Calu3 (cell line): ENCODE measurements around the gene SMG5. TPM values are rescaled to one million over a fixed set of nuclear protein-coding genes. Genes with fewer than 3 reads are reported as not detected.

Source experiments
- BruUV-seq: library from RNA; stranded (reverse); fragments of 400-500 nt; replicated peaks from 2 replicates; lab custom pipeline; 2021; lab: Mats Ljungman, UMichigan
- CTCF ChIA-PET: fragments of 300-600 bp; sonication (Branson Sonifier 250); formaldehyde crosslinking; loops from one replicate; lab custom pipeline; 2022; ENCODE audit warnings: antibody characterized with exemption; lab: Charles Lee
- DNase-seq: peaks from one replicate; pipeline ENCODE4 v3.0.0; 2022
- H3K27ac Mint-ChIP-seq: one replicate; pipeline ENCODE4 v1.8.0; 2022; ENCODE audit warnings: mixed read lengths; ENCODE audit not compliant: unreplicated experiment
- H3K27me3 Mint-ChIP-seq: one replicate; pipeline ENCODE4 v1.8.0; 2022; ENCODE audit warnings: mixed read lengths; ENCODE audit not compliant: unreplicated experiment
- H3K36me3 Mint-ChIP-seq: one replicate; pipeline ENCODE4 v1.8.0; 2022; ENCODE audit warnings: mild to moderate bottlenecking, moderate library complexity, mixed read lengths; ENCODE audit not compliant: insufficient read depth, unreplicated experiment
- H3K4me1 Mint-ChIP-seq: one replicate; pipeline ENCODE4 v1.8.0; 2022; ENCODE audit warnings: mild to moderate bottlenecking, low read depth, mixed read lengths; ENCODE audit not compliant: unreplicated experiment
- H3K4me3 Mint-ChIP-seq: one replicate; pipeline ENCODE4 v1.8.0; 2022; ENCODE audit warnings: mild to moderate bottlenecking, low read depth, moderate library complexity, mixed read lengths; ENCODE audit not compliant: unreplicated experiment
- H3K9me3 Mint-ChIP-seq: one replicate; pipeline ENCODE4 v1.8.0; 2022; ENCODE audit warnings: low read depth, mixed read lengths; ENCODE audit not compliant: unreplicated experiment
- CTCF ChIP-seq: fragments of 200-600 bp; IDR thresholded peaks from one replicate; pipeline ENCODE4 v1.8.0; 2022; ENCODE audit warnings: antibody characterized with exemption; ENCODE audit not compliant: unreplicated experiment
- intact Hi-C: fragments of 100-400 bp; cut with micrococcal nuclease; formaldehyde crosslinking; loops from one replicate; pipeline ENCODE4 v1.10.0; 2022; ENCODE audit not compliant: unreplicated experiment
- total RNA-seq: library from RNA; stranded (reverse); gene quantifications from 2 replicates; pipeline ENCODE4 v1.2.3, GENCODE V29; 2022

Gene SMG5
- total RNA-seq, 1 experiment from 2014 or later: 118 TPM

GRCh38 chr1:156258859-156259258, 23.8 kb downstream of the SMG5 start:
- H3K27ac Mint-ChIP-seq: no peak overlapping the region
- H3K4me1 Mint-ChIP-seq: no peaks in the 10 kb centered on the region
- TF ChIP-seq CTCF: no peak
- H3K9me3 Mint-ChIP-seq: no peaks in the 10 kb centered on the region
- peaks cover 77% of the 10 kb centered on the region for H3K36me3 Mint-ChIP-seq
- intact Hi-C loops: no loop called here
- no TSS peak for BruUV-seq
- DNase-seq: no peak
- H3K4me3 Mint-ChIP-seq: no peak overlapping the region
- CTCF ChIA-PET: no interaction called here
- no peaks in the 10 kb centered on the region for H3K27me3 Mint-ChIP-seq

- TF ChIP-seq CTCF: no peak
- Mint-ChIP-seq H3K4me1 (no peaks in the 10 kb centered on the region), H3K9me3 (no peaks in the 10 kb centered on the region), H3K4me3 (no peak overlapping the region), H3K27ac (no peak overlapping the region), H3K36me3 (peaks cover 66% of the 10 kb centered on the region), H3K27me3 (no peaks in the 10 kb centered on the region)
- intact Hi-C loops: no loop called here
- no TSS peak for BruUV-seq
- no peak for DNase-seq
- CTCF ChIA-PET: no interaction called here
Measured at GRCh38 chr1:156257711-156258110, 24.9 kb downstream of the SMG5 start.

GRCh38 chr1:156253634-156254033, 29.0 kb downstream of the SMG5 start:
- no peaks in the 10 kb centered on the region for H3K9me3 Mint-ChIP-seq
- CTCF ChIA-PET: no interaction called here
- no peak overlapping the region for H3K4me3 Mint-ChIP-seq
- no peak for DNase-seq
- no TSS peak for BruUV-seq
- TF ChIP-seq CTCF: no peak
- H3K4me1 Mint-ChIP-seq: no peaks in the 10 kb centered on the region
- no peaks in the 10 kb centered on the region for H3K27me3 Mint-ChIP-seq
- no peak overlapping the region for H3K27ac Mint-ChIP-seq
- intact Hi-C loops: no loop called here
- peaks cover 37% of the 10 kb centered on the region for H3K36me3 Mint-ChIP-seq

- H3K9me3 Mint-ChIP-seq: no peaks in the 10 kb centered on the region
- BruUV-seq: no TSS peak
- intact Hi-C loops: no loop called here
- H3K4me1 Mint-ChIP-seq: no peaks in the 10 kb centered on the region
- CTCF ChIA-PET: interaction anchor here (0.6 kb wide), 1 partner anchor 855 kb away, joined by 4 read pairs; no protein-coding TSS in a partner anchor
- DNase-seq: no peak
- no peak overlapping the region for H3K27ac Mint-ChIP-seq
- peaks cover 2% of the 10 kb centered on the region for H3K27me3 Mint-ChIP-seq
- H3K36me3 Mint-ChIP-seq: peaks cover 39% of the 10 kb centered on the region
- no peak for TF ChIP-seq CTCF
- H3K4me3 Mint-ChIP-seq: no peak overlapping the region
Measured at GRCh38 chr1:156251527-156251926, 31.1 kb downstream of the SMG5 start.
